22Rv1 (cell line): ENCODE results near the gene USP48.

Experiments
- H3K27ac ChIP-seq: fragments of 450-650 bp; 2 replicates; pipeline ENCODE4 v1.5.1; 2017
- CTCF ChIP-seq: fragments of 450-650 bp; IDR thresholded peaks from 2 replicates; pipeline ENCODE4 v1.5.1; 2017; ENCODE audit warnings: mild to moderate bottlenecking
- ZFX ChIP-seq: fragments of 450-650 bp; IDR thresholded peaks from 2 replicates; pipeline ENCODE4 v1.6.1; 2017; ENCODE audit warnings: antibody characterized with exemption, borderline replicate concordance

The USP48 gene

GRCh38 chr1:21641537-21641936 lies 141.4 kb downstream of the USP48 start:
- TF ChIP-seq CTCF (no peak), ZFX (no peak)
- H3K27ac ChIP-seq, result no peak overlapping the region

- TF ChIP-seq ZFX (no peak), CTCF (no peak)
- no peak overlapping the region for H3K27ac ChIP-seq
Observed at GRCh38 chr1:21641076-21641475, 141.9 kb downstream of the USP48 start.

GRCh38 chr1:21640653-21641052 lies 142.3 kb downstream of the USP48 start:
- no peak for TF ChIP-seq CTCF
- TF ChIP-seq ZFX, result no peak
- no peak overlapping the region for H3K27ac ChIP-seq

DNA sequence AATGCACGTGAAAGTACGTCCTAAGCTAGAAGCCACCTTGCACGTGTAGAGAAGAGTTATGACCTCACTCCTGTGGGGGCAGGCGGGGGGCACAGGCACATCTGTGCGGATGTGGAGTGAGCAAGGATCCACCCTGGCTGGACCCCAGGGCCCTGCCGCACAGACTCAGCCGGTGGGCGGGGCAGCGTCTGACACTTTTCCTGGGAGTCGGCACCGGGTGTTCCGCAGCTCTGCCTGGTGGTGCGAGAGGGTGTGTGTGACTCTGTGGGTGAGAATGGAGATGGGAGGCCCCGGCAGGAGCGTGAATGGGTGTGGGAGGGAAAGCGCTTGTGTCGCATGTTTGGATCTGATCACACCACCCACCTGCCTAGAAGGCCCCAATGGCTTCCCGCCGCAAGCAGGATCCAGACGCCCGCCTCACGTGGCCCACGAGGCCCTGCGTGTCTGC lies 143.3 kb downstream of the USP48 start:
- no peak for TF ChIP-seq ZFX
- no peak for TF ChIP-seq CTCF
- peak overlapping the region; percentile 50 for H3K27ac ChIP-seq

GRCh38 chr1:21638531-21639341 lies 144.2 kb downstream of the USP48 start:
- TF ChIP-seq CTCF, result no peak
- no peak for TF ChIP-seq ZFX
- H3K27ac ChIP-seq, result peak overlapping the region; percentile 50

DNA sequence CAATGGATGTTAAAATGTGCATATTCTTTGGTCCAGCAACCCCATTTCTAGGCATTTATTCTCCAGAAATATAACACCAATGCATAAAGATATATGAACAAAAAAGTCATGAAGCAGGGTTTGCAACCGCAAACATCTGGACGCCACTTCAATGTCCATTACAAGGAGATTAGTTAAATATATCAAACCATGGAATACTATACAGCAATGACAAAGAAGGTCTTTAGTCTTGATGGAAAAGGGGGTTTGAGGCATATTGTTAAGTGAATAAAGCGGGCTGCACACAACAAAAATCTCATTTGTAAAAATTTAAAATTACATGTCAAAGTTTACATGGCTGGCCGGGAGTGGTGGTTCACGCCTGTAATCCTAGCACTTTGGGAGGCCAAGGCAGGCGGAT lies 145.4 kb downstream of the USP48 start:
- TF ChIP-seq CTCF (no peak), ZFX (no peak)
- no peak overlapping the region for H3K27ac ChIP-seq

- TF ChIP-seq CTCF (no peak), ZFX (no peak)
- peak overlapping the region; percentile 80 for H3K27ac ChIP-seq
Observed at GRCh38 chr1:21636029-21636428, 146.9 kb downstream of the USP48 start.
